ENCODE measurements around the gene NME7.
"Not testable (repeated sequence)": the region's sequence is repeated elsewhere in the genome, so short reads cannot be mapped to it uniquely, and the experiment has no call there.

Gene NME7

DNA sequence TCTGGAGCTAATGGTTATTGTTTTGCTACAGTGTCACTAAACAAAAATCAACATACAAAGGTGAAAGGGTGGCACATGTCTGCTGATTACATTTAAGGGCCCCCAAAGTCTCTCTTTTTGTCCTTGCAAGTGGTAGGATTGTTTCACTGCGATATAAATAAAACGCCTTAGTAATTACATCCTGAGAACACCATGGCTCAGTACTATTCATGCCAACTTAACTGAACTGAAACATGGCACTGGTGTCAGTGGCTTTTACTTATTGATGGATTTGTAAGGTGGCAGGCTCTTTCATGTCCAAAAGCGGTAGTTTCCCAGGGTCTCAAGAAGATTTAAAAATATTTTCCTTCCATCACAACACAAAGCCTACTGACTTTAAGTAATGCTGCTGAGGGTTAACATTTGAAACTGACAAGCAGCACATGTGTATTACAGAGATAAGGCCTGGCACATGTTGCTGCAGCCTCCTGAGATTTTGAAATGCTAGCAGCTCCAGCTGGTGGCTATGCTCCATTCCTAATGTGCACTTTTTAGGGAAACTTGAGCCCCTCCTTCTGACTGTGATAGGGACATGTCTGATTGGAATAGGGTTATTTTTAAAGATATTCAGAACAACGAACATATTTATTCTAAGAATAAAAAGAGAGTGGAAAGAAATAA is 174.3 kb downstream of the NME7 start:
- H3K27ac Mint-ChIP-seq, result no peak overlapping the region
- no peaks in the 10 kb centered on the region for H3K4me1 Mint-ChIP-seq
- ATAC-seq, result no peak
- H3K27me3 Mint-ChIP-seq, result no peaks in the 10 kb centered on the region
- no peak for DNase-seq
- H3K4me3 Mint-ChIP-seq, result no peak overlapping the region
- H3K9me3 Mint-ChIP-seq, result no peaks in the 10 kb centered on the region

DNA sequence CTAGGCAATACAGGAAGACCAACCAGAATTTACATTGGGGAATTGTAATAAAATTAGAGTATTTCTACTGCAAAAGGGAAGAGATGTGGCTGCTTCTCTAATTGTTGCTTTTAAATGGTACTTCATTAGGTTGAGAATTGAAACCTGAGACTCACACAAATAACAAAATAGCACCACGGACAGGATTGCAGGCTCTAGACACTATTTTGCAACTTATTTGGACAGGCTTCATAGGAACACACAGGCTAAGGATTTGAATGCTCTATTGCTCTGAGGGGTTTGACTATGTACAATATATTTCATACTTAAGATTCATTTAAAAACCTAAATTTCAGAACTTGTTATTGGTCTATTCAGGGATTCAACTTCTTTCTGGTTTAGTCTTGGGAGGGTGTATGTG is 181.5 kb downstream of the NME7 start:
- Mint-ChIP-seq H3K4me3 (no peak overlapping the region), H3K27me3 (no peaks in the 10 kb centered on the region), H3K4me1 (no peaks in the 10 kb centered on the region), H3K27ac (no peak overlapping the region), H3K9me3 (no peaks in the 10 kb centered on the region)
- DNase-seq, result no peak
- ATAC-seq, result no peak

- Mint-ChIP-seq H3K4me1 (no peaks in the 10 kb centered on the region), H3K27ac (no peak overlapping the region), H3K4me3 (no peak overlapping the region), H3K27me3 (no peaks in the 10 kb centered on the region), H3K9me3 (no peaks in the 10 kb centered on the region)
- DNase-seq, result no peak
- ATAC-seq, result no peak
Measured at GRCh38 chr1:169184812-169185211, 182.8 kb downstream of the NME7 start.

- no peaks in the 10 kb centered on the region for H3K9me3 Mint-ChIP-seq
Measured at GRCh38 chr1:169180174-169180573, 187.4 kb downstream of the NME7 start.

DNA sequence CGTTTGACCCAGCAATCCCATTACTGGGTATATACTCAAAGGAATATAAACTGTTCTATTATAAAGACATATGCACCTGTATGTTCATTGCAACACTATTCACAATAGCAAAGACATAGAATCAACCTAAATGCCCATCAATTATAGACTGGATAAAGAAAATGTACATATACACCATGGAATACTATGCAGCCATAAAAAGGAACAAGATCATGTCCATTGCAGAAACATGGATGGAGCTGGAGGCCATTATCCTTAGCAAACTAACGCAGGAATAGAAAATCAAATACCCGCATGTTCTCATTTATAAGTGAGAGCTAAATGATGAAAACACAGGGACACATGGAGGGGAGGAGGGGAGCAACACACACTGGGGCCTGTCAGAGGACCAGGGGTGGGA is 188.2 kb downstream of the NME7 start:
- H3K4me3 Mint-ChIP-seq, ATAC-seq, H3K9me3 Mint-ChIP-seq, H3K27me3 Mint-ChIP-seq, H3K4me1 Mint-ChIP-seq, H3K27ac Mint-ChIP-seq, DNase-seq: not testable (repeated sequence)

More at GRCh38 chr1:169180174-169180573, 187.4 kb downstream of the NME7 start:
- Mint-ChIP-seq H3K27me3 (no peaks in the 10 kb centered on the region), H3K4me3 (no peak overlapping the region), H3K4me1 (no peaks in the 10 kb centered on the region), H3K27ac (no peak overlapping the region)
- no peak for DNase-seq
- ATAC-seq, result no peak

DNA sequence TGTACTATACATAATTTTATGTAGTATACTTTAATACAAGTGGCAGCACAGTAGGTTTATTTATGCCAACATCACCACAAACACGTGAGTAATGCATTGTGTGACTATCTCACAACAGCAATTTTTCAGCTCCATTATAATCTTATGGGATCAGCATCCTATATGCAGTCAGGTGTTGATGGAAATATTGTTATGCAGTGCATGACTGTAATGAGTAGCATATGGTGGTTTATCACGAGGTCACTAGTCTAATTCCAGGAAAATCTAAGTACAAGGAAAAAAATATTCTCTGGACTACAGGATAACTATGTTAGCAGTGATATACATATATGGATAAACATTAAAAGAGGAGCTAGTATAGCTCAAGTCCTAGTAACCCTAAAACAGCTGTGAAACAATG is 192.1 kb downstream of the NME7 start:
- ATAC-seq, result no peak
- no peak overlapping the region for H3K4me3 Mint-ChIP-seq
- DNase-seq, result no peak
- no peaks in the 10 kb centered on the region for H3K4me1 Mint-ChIP-seq
- no peaks in the 10 kb centered on the region for H3K9me3 Mint-ChIP-seq
- no peaks in the 10 kb centered on the region for H3K27me3 Mint-ChIP-seq
- H3K27ac Mint-ChIP-seq, result no peak overlapping the region

DNA sequence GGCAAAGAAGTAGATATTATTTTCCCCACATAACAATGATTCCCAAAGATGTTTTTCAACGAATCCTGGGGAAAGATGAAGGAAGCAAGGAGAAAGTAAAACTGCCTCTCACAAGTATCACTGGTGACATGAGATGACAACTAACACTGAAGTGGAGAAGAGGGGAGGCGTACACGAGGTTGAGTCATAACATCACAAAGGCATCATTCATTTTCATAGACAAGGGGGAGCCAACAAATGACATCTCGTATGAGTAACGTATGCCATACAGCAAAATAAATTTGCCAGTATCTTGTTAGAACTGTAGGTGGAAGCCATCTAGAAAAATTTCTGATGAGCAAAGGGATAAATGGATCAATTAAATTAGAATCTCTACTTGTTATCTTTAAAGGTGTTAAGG is 204.5 kb downstream of the NME7 start:
- Mint-ChIP-seq H3K27me3 (no peaks in the 10 kb centered on the region), H3K9me3 (no peaks in the 10 kb centered on the region), H3K27ac (no peak overlapping the region), H3K4me3 (no peak overlapping the region), H3K4me1 (peaks cover 7% of the 10 kb centered on the region)
- DNase-seq (peak in 1 of 2 donors; percentile 13), ATAC-seq (peak; percentile 87)

DNA sequence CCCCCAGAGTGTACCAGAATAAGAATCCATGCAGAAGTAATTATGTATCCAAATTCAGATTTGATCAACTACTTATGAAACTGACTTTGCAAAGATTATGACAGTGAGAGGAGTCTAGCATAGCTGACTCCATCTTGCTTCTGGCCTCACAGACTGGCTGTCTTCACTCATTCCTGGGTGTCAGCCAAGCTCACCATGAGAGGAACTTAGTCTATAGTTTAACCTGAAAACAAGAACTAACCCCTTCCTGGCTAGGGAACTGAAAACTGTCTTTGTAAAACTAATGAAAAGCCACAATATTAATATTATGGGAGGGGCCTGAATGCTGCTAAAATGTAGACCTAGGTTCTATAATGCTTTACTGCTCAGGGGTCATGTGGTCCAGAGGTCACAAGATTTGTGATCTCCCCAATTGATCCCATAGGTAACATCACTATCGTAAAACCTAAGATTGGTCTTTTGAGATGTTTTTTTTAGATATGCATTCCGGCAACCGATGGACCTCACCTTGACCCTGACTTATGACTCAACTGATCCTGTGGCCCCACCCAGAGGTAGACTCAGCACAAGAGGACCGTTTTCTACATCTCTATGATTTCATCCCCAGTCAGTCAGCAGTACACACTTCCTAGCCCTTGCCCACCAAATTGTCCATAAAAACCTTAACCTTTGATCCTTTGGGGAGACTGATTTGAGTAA is 206.0 kb downstream of the NME7 start:
- H3K27me3 Mint-ChIP-seq, result no peaks in the 10 kb centered on the region
- DNase-seq, result no peak
- H3K27ac Mint-ChIP-seq, result no peak overlapping the region
- no peak overlapping the region for H3K4me3 Mint-ChIP-seq
- ATAC-seq, result no peak
- peaks cover 7% of the 10 kb centered on the region for H3K4me1 Mint-ChIP-seq
- no peaks in the 10 kb centered on the region for H3K9me3 Mint-ChIP-seq

DNA sequence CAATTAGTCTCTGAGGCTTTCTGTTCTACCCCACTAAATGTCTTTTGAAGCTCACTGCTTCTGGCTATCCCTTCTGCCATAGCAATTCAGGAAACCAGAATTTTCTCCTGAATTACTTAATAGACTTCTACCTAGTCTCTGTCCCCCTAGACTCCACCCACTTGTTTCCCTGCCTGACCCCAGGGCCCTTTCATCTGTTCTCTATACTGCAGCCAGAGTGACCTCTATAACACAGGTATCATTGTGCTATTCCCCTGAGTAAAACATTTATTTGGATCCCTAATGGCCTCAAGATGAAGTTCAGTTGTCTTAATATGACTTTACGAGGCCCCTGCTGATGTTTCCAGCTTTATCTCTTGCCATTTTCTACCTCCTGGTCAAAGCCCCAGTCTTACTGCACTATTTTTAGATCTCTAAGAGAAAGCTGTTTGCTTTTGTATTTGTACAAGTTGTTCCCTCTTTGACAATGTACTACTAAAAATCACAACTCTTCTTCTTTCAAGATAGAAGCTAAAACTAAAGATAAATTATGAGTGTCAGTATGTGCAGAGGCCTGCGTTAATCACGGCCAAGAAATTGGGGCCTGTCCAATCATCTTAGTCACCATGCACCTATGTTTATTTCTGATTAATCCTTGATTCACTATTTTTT is 206.6 kb downstream of the NME7 start:
- Mint-ChIP-seq H3K4me1 (peaks cover 7% of the 10 kb centered on the region), H3K27me3 (no peaks in the 10 kb centered on the region), H3K4me3 (no peak overlapping the region), H3K27ac (no peak overlapping the region), H3K9me3 (no peaks in the 10 kb centered on the region)
- no peak for ATAC-seq
- DNase-seq, result no peak

DNA sequence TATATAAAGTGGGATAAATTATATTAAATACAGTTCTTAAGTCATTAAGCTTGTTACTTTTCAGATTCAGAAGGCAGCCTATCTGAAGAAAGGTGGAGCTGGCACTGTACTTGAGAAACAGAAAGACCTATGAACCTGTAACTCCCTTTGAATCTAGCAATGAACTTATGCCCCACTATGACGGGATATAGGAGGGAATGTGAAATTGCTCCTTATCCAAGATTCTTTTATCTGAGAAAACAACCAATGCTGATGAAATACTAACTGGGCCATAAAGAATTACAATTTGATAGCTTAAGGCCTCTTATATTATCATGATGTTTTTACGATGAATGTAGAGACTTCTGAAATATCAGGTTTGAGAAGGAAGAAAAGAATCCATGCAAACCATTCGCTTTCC is 211.0 kb downstream of the NME7 start:
- Mint-ChIP-seq H3K27ac (no peak overlapping the region), H3K4me1 (no peaks in the 10 kb centered on the region), H3K4me3 (no peak overlapping the region), H3K27me3 (no peaks in the 10 kb centered on the region), H3K9me3 (no peaks in the 10 kb centered on the region)
- DNase-seq (no peak), ATAC-seq (no peak)

DNA sequence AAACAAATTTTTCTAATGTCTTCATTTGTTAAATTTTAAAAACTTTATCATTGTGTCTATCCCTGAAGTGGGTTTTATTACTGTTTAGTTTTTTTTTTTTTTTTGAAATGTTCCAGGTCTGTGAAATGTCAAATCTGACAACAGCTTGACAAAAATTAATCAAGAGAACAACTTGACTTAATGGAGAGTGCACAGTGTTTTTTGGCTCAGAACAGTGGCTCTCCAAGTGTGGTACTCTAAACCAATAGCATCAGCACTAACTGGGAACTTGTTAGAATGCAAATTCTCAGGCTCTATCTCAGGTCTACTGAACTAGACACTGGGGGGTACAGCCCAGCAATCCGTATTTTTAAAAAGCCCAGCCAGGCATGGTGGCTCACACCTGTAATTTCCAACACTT is 211.9 kb downstream of the NME7 start:
- H3K27me3 Mint-ChIP-seq, result no peaks in the 10 kb centered on the region
- H3K4me1 Mint-ChIP-seq, result no peaks in the 10 kb centered on the region
- no peaks in the 10 kb centered on the region for H3K9me3 Mint-ChIP-seq
- no peak overlapping the region for H3K4me3 Mint-ChIP-seq
- ATAC-seq (no peak), DNase-seq (no peak)
- H3K27ac Mint-ChIP-seq, result no peak overlapping the region

DNA sequence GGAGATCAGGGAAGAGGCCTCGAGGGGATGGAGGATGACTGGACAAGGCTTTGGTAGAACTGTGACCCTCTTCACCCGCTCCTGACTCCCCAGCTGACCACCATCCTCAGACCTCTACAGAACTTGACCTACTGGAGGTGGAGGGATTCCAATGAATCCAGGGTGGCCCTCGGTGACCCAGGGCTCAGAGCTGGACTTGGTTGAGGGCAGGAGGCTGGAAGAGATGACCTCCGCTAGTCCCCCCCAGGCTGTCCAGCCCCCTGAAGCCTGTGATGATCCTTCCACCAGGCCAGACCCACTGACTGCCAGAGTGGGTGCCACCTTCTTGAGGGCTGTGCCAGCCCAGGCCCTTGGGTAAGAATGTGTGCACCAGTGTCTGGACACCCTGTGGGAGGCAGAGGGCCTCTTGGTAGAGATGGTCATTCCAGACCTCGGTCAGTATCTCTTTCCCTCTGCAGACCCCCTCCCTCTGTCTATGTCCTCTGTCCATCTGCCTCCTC is 216.2 kb downstream of the NME7 start:
- DNase-seq, result no peak
- no peaks in the 10 kb centered on the region for H3K4me1 Mint-ChIP-seq
- no peak overlapping the region for H3K4me3 Mint-ChIP-seq
- H3K27me3 Mint-ChIP-seq, result no peaks in the 10 kb centered on the region
- H3K9me3 Mint-ChIP-seq, result no peaks in the 10 kb centered on the region
- no peak for ATAC-seq
- H3K27ac Mint-ChIP-seq, result no peak overlapping the region

DNA sequence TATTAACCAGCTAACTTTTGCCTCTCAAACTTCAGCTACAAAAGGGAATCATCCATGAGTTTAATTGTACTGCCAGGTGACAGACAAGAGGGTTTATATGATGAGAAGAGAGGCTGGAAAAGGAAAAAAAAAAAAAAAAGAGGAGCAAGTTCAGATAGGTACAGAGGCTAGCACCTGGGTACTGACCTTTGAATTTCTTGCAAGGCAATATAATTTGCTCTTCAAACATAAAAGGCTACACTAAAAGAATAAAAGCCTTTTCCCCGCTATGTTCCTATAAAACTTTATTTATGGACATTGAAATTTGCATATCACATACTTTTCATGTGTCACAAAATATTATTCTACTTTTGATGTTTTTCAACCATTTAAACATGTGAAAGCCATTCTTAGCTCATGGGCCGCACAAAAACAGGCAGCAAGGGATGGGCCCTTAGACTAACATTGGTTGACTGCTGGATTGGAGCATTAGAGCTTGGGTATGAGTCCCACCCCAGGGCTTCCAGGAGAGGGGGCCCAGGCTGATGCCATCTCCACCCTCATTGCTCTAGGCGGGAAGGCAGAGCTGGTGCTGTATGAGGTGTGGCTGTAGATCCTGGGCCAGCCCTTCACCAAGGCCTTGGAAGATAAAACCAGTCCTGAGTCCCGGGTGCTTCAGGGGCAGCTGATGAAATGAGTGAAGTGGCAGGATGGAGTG is 216.8 kb downstream of the NME7 start:
- ATAC-seq (no peak), DNase-seq (no peak)
- H3K4me3 Mint-ChIP-seq, result no peak overlapping the region
- no peak overlapping the region for H3K27ac Mint-ChIP-seq
- H3K9me3 Mint-ChIP-seq, result no peaks in the 10 kb centered on the region
- no peaks in the 10 kb centered on the region for H3K27me3 Mint-ChIP-seq
- H3K4me1 Mint-ChIP-seq, result no peaks in the 10 kb centered on the region

DNA sequence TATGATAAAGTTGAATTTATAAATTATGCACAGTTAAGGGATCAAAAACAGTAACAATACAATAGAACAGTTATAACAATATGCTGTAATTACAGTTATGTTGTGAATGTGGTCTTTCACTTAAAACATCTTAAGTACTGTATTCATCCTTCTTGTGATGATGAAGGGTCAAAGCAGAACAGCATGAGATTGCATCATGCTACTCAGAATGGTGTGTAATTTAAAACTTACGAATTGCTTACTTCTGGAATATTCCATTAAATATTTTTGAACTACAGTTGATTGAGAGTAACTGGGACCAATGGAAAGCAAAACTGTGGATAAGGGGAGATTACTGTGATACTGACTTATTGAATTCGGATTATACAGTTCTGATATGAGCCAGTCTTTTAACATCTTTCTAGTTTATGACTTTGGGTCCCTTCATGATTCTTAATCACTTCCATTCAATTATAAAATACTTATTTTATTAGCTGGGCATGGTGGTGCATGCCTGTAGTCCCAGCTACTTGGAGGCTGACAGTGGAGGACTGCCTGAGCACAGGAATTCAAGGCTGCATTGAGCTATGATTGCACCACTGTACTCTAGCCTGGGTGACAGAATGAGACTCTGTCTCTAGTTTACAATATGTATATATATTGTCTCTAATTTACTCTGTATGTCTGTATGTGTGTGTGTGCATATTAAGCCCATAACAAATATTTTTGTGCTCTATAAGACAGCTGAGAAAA is 217.9 kb downstream of the NME7 start:
- Mint-ChIP-seq H3K9me3 (no peaks in the 10 kb centered on the region), H3K27me3 (no peaks in the 10 kb centered on the region), H3K27ac (peak overlapping the region in 1 of 2 donors; percentile 52), H3K4me1 (no peaks in the 10 kb centered on the region), H3K4me3 (no peak overlapping the region)
- ATAC-seq, result no peak
- no peak for DNase-seq

- DNase-seq (no peak), ATAC-seq (no peak)
- H3K27me3 Mint-ChIP-seq, result no peaks in the 10 kb centered on the region
- H3K9me3 Mint-ChIP-seq, result no peaks in the 10 kb centered on the region
- no peak overlapping the region for H3K4me3 Mint-ChIP-seq
- H3K4me1 Mint-ChIP-seq, result no peaks in the 10 kb centered on the region
- H3K27ac Mint-ChIP-seq, result no peak overlapping the region
Measured at GRCh38 chr1:169148472-169149252, 218.9 kb downstream of the NME7 start.
